Measurements from ENCODE around the gene CGN.

DNA sequence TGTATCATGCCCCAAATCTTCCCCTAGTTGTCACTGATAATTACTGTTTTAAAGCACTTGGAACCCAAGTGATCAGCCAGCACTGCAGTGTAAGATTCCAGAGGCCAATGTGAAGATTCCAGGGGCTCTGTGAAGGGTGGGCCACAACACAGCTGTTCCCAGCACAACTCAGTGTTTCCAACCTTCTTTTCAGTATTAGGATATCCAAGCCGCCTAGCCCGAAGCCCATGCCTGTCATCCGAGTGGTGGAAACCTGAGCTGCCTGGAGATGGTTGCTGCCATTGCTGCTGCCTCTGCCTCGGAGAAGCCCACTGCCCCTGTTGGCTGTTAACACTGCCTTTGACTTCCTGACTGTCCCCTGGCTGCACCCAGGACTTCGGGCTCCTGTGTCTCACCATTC, 70.3 kb downstream of the CGN start:
- no peak for TF ChIP-seq CTCF (IDR thresholded peaks at IDR 0.05)
- no peak for TF ChIP-seq POLR2A (IDR thresholded peaks at IDR 0.05)

Data from right lobe of liver (tissue), 4 donors.